UCSD-AML1 (cell line): ENCODE results near the gene MATN4.
A peak's percentile ranks its signal among the peaks of the same experiment; 100 is the strongest.
"Not testable (repeated sequence)": the region's sequence is repeated elsewhere in the genome, so short reads cannot be mapped to it uniquely, and the experiment has no call there.

Source experiments
- DNase-seq: peaks from one replicate; lab custom pipeline; 2025; ENCODE audit not compliant: unreplicated experiment; lab: John Stamatoyannopoulos, UW

Gene MATN4, protein sequence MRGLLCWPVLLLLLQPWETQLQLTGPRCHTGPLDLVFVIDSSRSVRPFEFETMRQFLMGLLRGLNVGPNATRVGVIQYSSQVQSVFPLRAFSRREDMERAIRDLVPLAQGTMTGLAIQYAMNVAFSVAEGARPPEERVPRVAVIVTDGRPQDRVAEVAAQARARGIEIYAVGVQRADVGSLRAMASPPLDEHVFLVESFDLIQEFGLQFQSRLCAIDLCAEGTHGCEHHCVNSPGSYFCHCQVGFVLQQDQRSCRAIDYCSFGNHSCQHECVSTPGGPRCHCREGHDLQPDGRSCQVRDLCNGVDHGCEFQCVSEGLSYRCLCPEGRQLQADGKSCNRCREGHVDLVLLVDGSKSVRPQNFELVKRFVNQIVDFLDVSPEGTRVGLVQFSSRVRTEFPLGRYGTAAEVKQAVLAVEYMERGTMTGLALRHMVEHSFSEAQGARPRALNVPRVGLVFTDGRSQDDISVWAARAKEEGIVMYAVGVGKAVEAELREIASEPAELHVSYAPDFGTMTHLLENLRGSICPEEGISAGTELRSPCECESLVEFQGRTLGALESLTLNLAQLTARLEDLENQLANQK

DNA sequence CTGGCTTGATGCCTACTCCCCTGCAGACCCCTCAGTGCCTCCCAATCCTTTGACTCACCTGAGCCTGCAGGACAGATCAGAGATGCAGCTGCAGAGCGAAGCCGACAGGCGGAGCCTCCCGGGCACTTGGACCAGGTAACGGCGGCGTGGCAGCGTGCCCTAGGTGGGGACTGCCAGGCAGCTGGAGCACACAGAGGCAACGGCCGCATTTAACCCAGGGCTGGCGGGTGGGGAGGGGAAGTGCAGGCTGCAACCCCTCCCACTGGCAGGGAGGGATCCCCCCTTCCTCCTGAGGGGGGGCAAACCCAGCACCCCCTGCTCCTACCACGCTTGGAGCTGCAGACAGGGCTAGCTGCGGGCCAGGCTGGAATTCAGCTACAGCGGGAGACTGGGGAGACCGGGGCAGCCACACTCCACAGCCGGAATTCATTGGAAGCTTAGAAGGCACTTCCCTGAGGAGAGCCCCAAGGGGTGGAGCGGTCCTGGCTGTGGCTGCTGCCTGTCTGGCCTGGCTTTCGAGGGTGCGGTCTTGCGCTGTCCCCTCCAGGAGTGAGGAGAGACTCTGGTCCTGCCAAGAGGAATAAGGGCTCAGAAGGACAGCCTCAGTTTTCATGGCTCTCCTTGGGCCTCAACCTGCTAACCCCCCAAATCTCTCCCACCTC lies at the start of gene MATN4:
MATN4 (minus strand) TSS at position 183 of the 662 bp plus-strand sequence. CDS start 2,717 bp downstream, outside the sequence.
- no peak for DNase-seq

GRCh38 chr20:45355209-45356084 lies 47.3 kb upstream of the MATN4 start:
- DNase-seq, result no peak

GRCh38 chr20:45354423-45355208 lies 46.5 kb upstream of the MATN4 start:
- no peak for DNase-seq

DNA sequence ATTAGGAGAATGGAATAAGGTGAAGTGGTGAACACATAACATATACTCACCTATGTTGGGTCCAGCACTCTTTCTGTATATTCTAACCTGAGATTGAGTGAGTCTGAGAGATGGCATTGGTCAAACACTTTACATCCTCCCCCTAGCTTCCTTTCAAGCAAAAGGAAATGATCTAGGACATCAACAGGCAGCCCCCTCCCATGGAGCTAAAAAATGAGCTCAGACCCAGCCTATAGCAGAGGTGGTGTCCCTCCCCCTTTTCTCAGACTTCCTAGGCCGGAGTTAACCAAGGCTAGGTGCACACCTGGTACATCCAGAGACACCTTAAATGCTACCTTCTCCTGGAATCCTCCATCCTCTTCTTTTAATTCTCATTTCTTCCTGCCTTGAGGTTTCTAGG lies 45.6 kb upstream of the MATN4 start:
- no peak for DNase-seq

GRCh38 chr20:45352729-45353128 lies 44.6 kb upstream of the MATN4 start:
- DNase-seq, result no peak

GRCh38 chr20:45350795-45351194 lies 42.7 kb upstream of the MATN4 start:
- DNase-seq, result not testable (repeated sequence)

GRCh38 chr20:45350217-45350616 lies 42.1 kb upstream of the MATN4 start:
- DNase-seq, result no peak

GRCh38 chr20:45347936-45348778 lies 40.1 kb upstream of the MATN4 start, which contains the start of gene SDC4:
SDC4 (minus strand) TSS chr20:45348424; CDS start chr20:45348384, 40 bp downstream.
- DNase-seq, result peak; percentile 58

DNA sequence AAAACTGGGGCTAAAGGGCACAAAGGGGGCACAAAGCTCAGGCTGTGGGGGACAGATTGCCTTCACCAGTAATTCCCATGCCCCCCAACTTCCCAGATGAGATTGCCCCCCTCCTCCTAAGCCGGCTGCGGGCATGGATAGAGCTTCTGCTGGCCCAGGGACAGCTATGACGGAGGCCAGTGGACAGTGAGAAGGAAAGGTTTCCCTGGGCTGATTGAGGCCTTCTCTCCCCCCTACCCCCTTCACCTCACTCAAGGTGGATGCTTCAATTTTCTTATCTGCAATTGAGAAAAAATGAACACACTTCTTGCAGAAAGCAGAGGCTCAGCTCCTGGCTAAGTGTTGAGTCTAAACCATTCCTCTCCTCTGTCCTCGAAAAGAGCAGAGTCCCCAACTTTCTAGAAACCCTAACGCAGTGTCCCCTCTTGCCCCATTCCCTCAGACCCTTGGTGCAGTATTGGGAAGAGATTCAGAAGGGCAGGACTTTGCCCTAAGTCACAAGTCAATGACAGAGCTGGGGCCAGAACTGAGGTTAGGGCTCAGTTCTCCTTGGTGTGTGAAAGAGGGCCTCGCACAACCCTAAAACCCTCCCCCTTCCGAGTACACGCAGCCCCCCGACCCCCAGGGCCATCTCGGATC lies 39.3 kb upstream of the MATN4 start:
- DNase-seq, result no peak

- no peak for DNase-seq
These were observed 38.8 kb upstream of the MATN4 start for GRCh38 chr20:45346851-45347250.

DNA sequence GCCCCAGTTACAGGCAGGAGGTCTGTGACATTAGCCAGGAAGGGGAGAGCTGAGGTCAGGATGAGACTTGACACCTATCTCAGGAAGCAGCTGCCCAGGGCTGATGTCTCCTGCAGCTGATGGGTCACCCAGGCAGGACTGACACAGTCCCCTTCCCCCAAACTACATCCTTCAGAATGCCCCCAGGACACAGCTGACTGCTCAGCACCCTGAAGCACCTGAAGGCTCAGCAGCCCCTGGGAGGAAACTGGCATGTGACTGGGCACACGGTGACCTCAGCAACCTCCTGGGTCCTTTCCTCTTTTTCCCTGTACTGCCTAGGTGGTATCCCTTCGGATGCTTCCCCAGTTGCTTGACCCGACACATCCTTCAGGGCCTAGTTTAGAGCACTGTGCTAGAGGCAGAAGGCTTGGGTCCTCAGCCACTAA lies 38.2 kb upstream of the MATN4 start:
- DNase-seq, result peak; percentile 64

DNA sequence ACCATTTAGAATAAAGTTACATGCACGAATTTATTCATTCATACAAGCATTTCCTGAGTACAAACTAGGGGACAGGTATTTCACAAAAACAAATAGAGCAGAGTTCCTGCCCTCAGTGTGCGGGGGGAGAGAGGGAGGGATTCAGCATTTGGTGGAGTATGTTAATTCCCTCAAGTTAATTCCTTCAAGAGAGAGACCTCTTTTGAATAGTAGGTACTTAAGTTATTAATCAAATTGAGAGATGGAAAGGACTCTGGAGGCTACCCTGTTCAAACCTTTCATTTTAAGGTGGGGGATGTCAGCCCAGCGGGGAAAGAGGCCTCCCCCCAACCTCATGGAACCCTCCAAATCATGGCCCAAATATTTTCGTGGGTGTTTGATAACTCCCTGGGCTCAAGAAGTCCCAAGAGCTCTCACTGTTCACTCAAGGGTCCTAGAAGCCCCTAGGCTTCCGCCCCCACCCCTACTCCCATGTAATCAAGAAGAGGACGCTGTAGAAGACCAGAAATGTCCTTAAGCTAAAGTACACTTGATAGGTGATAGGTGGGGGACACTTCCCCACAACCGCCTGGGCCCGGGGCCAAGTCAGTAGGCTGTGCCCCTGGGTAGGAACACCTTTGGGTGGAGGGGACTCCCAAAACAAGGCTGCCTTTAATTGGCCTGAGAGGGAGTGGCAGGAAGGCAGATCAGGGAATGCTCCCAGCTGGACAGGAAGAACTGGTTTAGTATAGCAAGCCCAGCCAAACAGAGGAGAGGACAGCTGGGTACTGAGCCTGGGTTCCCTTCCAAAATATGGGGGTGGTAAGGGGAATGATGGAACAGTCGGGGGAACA lies 37.2 kb upstream of the MATN4 start:
- DNase-seq, result no peak

GRCh38 chr20:45344168-45344860 lies 36.2 kb upstream of the MATN4 start:
- DNase-seq, result peak; percentile 45

DNA sequence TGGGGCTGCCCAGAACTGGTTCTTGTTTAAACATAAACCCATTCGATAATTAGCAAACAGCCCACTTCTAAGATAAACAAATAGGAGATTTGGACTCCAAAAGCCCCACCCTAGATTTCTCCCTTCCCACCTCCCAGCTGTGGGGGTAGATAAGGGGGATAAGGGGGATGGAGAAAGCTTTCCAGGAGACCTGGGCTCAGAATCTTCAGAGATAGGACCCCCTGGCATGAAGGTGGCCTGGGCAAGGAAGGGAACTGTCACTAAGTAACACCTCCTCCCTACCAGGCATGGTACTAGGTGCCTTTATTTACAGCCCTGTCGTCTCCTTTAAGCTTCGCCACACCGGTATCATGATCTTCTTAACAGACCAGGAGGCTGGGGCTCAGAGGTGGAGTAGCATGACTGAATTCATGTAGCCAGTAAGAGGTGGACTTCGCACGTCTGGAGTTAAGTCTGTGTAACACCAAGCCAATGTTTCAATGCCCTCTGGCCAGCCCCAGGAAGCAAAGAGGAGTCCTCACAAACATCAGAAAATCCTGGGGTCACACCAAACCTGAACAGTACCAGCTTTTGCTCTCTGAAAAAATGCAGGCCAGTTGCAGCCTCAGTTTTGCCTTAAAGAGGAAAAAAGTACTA lies 35.6 kb upstream of the MATN4 start:
- no peak for DNase-seq

DNA sequence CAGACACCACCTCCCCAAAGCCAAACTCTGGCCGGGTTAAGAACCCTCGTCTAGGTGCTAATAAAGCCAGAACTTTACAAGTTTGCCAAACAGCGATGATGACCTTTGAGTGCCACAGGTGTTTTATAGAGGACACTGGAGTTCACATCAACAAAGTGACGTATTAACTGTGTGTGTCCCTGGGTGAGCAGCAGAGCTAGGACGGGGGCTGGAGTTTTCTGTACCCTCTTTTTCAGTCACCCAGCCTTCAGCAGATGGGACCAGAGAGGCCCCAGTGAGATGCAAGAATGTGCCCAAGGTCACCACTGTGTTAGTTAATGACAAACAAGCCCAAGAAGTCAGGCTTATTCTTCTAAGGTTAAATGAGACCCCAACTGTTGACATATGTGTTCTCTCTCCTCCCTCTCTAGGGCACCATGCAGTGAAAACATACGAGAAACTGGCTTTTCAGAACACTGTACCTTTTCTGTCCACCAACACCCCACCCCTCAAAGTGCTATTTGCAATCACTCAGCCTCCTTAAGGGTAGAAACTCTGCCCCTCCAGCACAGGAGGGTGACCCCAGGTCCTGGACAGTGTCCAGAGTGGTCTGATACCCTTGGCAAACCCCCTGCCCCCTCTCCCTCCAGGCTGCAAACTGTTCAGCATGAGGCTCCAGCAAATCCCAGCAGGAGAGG lies 34.9 kb upstream of the MATN4 start:
- no peak for DNase-seq
